Heart left ventricle (tissue), 16 donors: ENCODE results near the gene AFAP1. TPM values are rescaled to one million over a fixed set of nuclear protein-coding genes. Genes with fewer than 3 reads are reported as not detected.

Experiments used
- ATAC-seq, 4 donors: fragments of 200-7000 bp; cut with Tn5 transposase; one replicate each; pipeline ENCODE4 v1.9.1; 2020 to 2022; ENCODE audit warnings: moderate library complexity in 4 of 4, mild to moderate bottlenecking in 3 of 4, moderate number of reproducible peaks in 1 of 4
- DNase-seq, 5 donors: peaks; one replicate each; pipeline ENCODE4 v3.0.0-alpha.2; 2020
- H3K27ac ChIP-seq, 12 donors: fragments of 200-600 bp; sonication (generic) in 4 of 12; one replicate each; pipeline versions ENCODE4 v1.5.0 to v1.8.0; 2016 to 2022; ENCODE audit warnings: mild to moderate bottlenecking in 2 of 12
- H3K27me3 ChIP-seq, 9 donors: fragments of 200-600 bp; sonication (generic) in 2 of 9; one replicate each; pipeline versions ENCODE4 v1.5.1 to v1.8.0; 2016 to 2022; ENCODE audit warnings: mild to moderate bottlenecking in 3 of 9
- H3K36me3 ChIP-seq, 9 donors: fragments of 200-600 bp; sonication (generic) in 2 of 9; one replicate each; pipeline versions ENCODE4 v1.5.0 to v1.8.0; 2018 to 2022; ENCODE audit warnings: mild to moderate bottlenecking in 2 of 9
- H3K4me1 ChIP-seq, 12 donors: fragments of 200-600 bp; sonication (generic) in 4 of 12; one replicate each; pipeline versions ENCODE4 v1.5.0 to v1.8.0; 2016 to 2022; ENCODE audit warnings: mild to moderate bottlenecking in 3 of 12
- H3K4me3 ChIP-seq, 12 donors: fragments of 200-600 bp; sonication (generic) in 4 of 12; one replicate each; pipeline versions ENCODE4 v1.5.0 to v1.8.0; 2017 to 2022; ENCODE audit warnings: mild to moderate bottlenecking in 9 of 12, moderate library complexity in 4 of 12
- H3K9me3 ChIP-seq, 12 donors: fragments of 200-600 bp; sonication (generic) in 4 of 12; one replicate each; pipeline versions ENCODE4 v1.5.0 to v1.8.0; 2016 to 2022; ENCODE audit warnings: mild to moderate bottlenecking in 1 of 12
- POLR2A ChIP-seq, 2 donors: fragments of 450-650 bp; IDR thresholded peaks; one replicate each; pipeline ENCODE4 v1.6.1; 2017; ENCODE audit warnings: antibody characterized with exemption in 2 of 2, mild to moderate bottlenecking in 2 of 2, moderate library complexity in 2 of 2
- WGBS, 4 donors: extraction: QIAGEN DNeasy Blood & Tissue Kit in 2 of 4; methylation state at CpG; one replicate each; pipeline versions ENCODE4 v1.1.5 to v1.1.7; 2013 to 2018; 5-methylcytosine and 5-hydroxymethylcytosine counted together
- intact Hi-C, 10 donors: fragments of 100-400 bp; cut with DNase I; formaldehyde crosslinking; loops; one replicate each; pipeline versions ENCODE4 v1.11.1 to v1.14.2; 2022
- polyA plus RNA-seq, 2 donors: library from polyadenylated mRNA; stranded (reverse); fragments of 200-250 nt; gene quantifications; one replicate each; pipeline ENCODE4 v1.2.3, GENCODE V29; 2013
- total RNA-seq, 9 donors: library from RNA; depleted of rRNA in 2 of 9; stranded (reverse); fragments of >200 nt in 2 of 9; fragmentation: NEBNext Ultra II Directional in 3 of 9; extraction: Animal tissue kit (Norgen Biotek cat#: 25700) in 3 of 9; gene quantifications; one replicate each; pipeline versions ENCODE4 v1.1.0 to v1.2.4, GENCODE V29; 2016 to 2023
- TF ChIP-seq, protein P1 (sequence below), 12 donors: fragments of 200-600 bp; sonication (generic) in 4 of 12; IDR thresholded peaks; one replicate each; pipeline versions ENCODE4 v1.5.0 to v1.8.0; 2018 to 2022; ENCODE audit warnings: antibody characterized with exemption in 12 of 12, mild to moderate bottlenecking in 5 of 12
- donor health status: ischemic (EF 13 %, LVEDD 7.1; RV severe dilation, severe dysfunction).
- donor health status: healthy with polysubstance abuse.
- donor health status: DM: no; HTN: yes; CAD: no.
- donor health status: DM: no; HTN: no; CAD: no.
- donor health status: ischemic (EF 25% LVEDD 6.9; RV normal size, moderate dysfunction).
- donor health status: ischemic (EF 25% LVEDD 5.7; RV mildly dilated, moderate dysfunction).
- donor health status: healthy.
- donor health status: DM: yes; HTN: yes; CAD: no.
- donor health status: ischemic (EF 35%, LVEDD 5.7; RV mildly dilated, moderate dysfunction).
- donor health status: nonischemic (EF 11% LVEDD 7.7; RV severe dilation, severe dysfunction).
- donor health status: DM: yes; HTN: yes; CAD: no.
- donor health status: PGD.
- donor health status: ischemic (EF 29% LVEDD 5.4; RV normal size, mild dysfunction).
- donor health status: nonischemic (EF 23%, LVEDD 6.1; RV moderate dilation, normal function).

AFAP1 gene
- total and polyA plus RNA-seq, 11 donors, result 2.0 to 18.0 (median 7.0) TPM

DNA sequence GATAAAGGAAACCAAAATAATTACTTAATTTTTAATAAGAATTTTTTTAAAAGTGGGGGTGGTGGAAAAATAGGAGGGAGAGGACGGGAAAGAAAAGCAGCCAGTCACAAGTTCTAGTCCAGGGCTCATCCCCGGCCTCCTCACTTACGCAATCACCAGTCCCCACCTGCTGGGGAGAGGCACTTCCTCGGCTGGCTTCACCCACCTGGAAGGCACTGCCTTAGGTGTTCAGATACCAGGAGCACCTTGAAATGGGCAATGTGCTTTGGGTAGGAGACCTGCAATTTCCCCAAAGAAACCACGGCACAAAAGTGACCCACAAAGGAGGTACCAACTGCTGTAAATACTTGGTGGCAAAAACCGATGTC is 23.8 kb downstream of the AFAP1 start:
- no peaks in the 10 kb centered on the region for H3K27me3 ChIP-seq
- H3K36me3 ChIP-seq, result no peaks in the 10 kb centered on the region
- no peak overlapping the region for H3K27ac ChIP-seq
- intact Hi-C loops, result no loop called here
- H3K9me3 ChIP-seq, result no peaks in the 10 kb centered on the region
- WGBS, 4 donors, result 75 to 80% (median 77%) methylated on average over 6 of the region's 6 CpGs
- DNase-seq (no peak), ATAC-seq (no peak)
- H3K4me1 ChIP-seq, result peaks cover 0 to 27% (median 5%) of the 10 kb centered on the region in 12 donors
- TF ChIP-seq POLR2A (IDR thresholded peaks at IDR 0.05), result no peak
- TF ChIP-seq, protein P1, sequence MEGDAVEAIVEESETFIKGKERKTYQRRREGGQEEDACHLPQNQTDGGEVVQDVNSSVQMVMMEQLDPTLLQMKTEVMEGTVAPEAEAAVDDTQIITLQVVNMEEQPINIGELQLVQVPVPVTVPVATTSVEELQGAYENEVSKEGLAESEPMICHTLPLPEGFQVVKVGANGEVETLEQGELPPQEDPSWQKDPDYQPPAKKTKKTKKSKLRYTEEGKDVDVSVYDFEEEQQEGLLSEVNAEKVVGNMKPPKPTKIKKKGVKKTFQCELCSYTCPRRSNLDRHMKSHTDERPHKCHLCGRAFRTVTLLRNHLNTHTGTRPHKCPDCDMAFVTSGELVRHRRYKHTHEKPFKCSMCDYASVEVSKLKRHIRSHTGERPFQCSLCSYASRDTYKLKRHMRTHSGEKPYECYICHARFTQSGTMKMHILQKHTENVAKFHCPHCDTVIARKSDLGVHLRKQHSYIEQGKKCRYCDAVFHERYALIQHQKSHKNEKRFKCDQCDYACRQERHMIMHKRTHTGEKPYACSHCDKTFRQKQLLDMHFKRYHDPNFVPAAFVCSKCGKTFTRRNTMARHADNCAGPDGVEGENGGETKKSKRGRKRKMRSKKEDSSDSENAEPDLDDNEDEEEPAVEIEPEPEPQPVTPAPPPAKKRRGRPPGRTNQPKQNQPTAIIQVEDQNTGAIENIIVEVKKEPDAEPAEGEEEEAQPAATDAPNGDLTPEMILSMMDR (IDR thresholded peaks at IDR 0.05), result no peak
- H3K4me3 ChIP-seq, result no peak overlapping the region

DNA sequence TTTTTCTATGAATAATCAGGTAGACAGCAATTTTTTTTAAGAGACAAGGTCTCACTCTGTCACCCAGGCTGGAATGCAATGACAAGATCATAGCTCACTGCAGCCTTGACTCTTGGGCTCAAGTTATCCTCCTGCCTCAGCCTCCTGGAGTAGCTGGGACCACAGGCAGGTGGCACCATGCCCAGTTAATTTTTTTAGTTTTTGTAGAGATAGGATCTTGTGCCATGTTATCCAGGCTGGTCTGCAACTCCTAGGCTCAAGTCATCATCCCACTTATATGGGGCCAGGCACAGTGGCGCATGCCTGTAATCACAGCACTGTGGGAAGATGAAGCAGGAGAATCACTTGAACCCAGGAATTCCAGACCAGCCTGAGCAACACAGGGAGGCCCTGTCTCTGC is 26.8 kb downstream of the AFAP1 start:
- WGBS, 4 donors, result 50 to 100% (median 99%) methylated on average over 1 of the region's 1 CpG

GRCh38 chr4:7910952-7911578 is 28.6 kb downstream of the AFAP1 start:
- TF ChIP-seq, protein P1 (IDR thresholded peaks at IDR 0.05), result no peak
- TF ChIP-seq POLR2A (IDR thresholded peaks at IDR 0.05), result no peak
- Histone ChIP-seq H3K27me3 (no peaks in the 10 kb centered on the region), H3K27ac (peak overlapping the region; percentile 28 to 80 (median 55)), H3K4me3 (peak overlapping the region in 3 of 12 donors; percentile 8 to 32 (median 16)), H3K9me3 (no peaks in the 10 kb centered on the region), H3K36me3 (no peaks in the 10 kb centered on the region), H3K4me1 (peaks cover 0 to 45% (median 9%) of the 10 kb centered on the region in 12 donors)
- ATAC-seq (peak; percentile 41 to 65 (median 62)), DNase-seq (peak in 4 of 5 donors; percentile 33 to 61 (median 40))
- intact Hi-C loops, result no loop called here
- WGBS, 4 donors, result 63 to 68% (median 67%) methylated on average over 14 to 16 of the region's 16 CpGs

More for the DNA sequence above, 26.8 kb downstream of the AFAP1 start:
- intact Hi-C loops, result no loop called here
- Histone ChIP-seq H3K4me3 (no peak overlapping the region), H3K27me3 (no peaks in the 10 kb centered on the region), H3K27ac (peak overlapping the region in 1 of 12 donors; percentile 80), H3K36me3 (no peaks in the 10 kb centered on the region), H3K9me3 (no peaks in the 10 kb centered on the region), H3K4me1 (peaks cover 0 to 38% (median 7%) of the 10 kb centered on the region in 12 donors)
- no peak for TF ChIP-seq POLR2A (IDR thresholded peaks at IDR 0.05)
- TF ChIP-seq, protein P1 (IDR thresholded peaks at IDR 0.05), result no peak
- DNase-seq, result no peak
- ATAC-seq, result no peak

DNA sequence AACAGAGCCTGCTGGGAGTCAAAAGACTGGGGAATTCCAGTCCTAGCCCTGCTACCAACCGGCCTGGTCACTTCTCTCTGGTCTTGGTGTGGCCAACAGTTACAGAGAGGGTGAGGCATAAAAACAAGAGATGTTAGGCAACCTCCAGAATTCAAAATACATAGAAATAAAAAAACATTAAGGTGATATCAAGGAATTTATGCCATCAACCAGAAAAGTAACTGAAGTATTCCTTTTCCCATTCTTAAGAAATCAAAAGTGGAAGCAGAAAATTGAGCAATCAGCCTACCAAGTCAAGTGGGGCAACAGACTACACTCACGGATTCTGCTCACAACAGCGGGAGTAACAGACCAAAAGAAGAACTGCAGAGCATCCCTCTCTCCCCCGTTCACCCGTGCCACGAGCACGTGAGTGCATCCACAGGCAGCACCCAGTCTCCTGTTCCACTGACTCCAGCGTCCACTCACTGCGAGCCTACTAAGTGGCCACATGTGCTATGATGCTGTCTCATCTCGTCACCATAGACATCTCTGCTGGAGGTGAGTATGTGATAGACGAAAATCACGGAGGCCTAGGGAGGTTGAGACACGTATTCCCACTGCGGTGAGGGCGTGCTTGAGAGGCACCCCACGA is 29.3 kb downstream of the AFAP1 start:
- Histone ChIP-seq H3K27ac (peak overlapping the region; percentile 28 to 80 (median 55)), H3K36me3 (no peaks in the 10 kb centered on the region), H3K4me3 (peak overlapping the region in 2 of 12 donors; percentile 16 to 32), H3K9me3 (no peaks in the 10 kb centered on the region), H3K4me1 (peaks cover 0 to 45% (median 14%) of the 10 kb centered on the region in 12 donors), H3K27me3 (no peaks in the 10 kb centered on the region)
- TF ChIP-seq, protein P1 (IDR thresholded peaks at IDR 0.05), result no peak
- DNase-seq, result peak in 1 of 5 donors; percentile 31
- peak in 3 of 4 donors; percentile 25 to 41 (median 32) for ATAC-seq
- intact Hi-C loops, result no loop called here
- 82 to 87% (median 83%) methylated on average over 16 of the region's 16 CpGs for WGBS, 4 donors
